RKO (cell line): ENCODE results near the gene MTG1.
A peak's percentile ranks its signal among the peaks of the same experiment; 100 is the strongest.

Source experiments
- DNase-seq: peaks from one replicate; pipeline ENCODE4 v3.0.0-alpha.2; 2016; ENCODE audit warnings: low spot score

The MTG1 gene

GRCh38 chr10:133394064-133394663, at the start of gene MTG1:
Gene MTG1, plus strand, starts transcription at chr10:133394157. Its CDS starts 64 bp downstream, at chr10:133394221.
- peak; percentile 93 for DNase-seq

- no peak for DNase-seq
These were observed 49.7 kb upstream of the MTG1 start for GRCh38 chr10:133344236-133344635.

GRCh38 chr10:133346413-133346812, 47.5 kb upstream of the MTG1 start:
- DNase-seq: no peak

GRCh38 chr10:133347710-133348517, 46.0 kb upstream of the MTG1 start:
- no peak for DNase-seq

- no peak for DNase-seq
These were observed 44.8 kb upstream of the MTG1 start for GRCh38 chr10:133349160-133349568.

- DNase-seq: no peak
These were observed 44.4 kb upstream of the MTG1 start for GRCh38 chr10:133349577-133350011.

GRCh38 chr10:133350283-133350949, 43.5 kb upstream of the MTG1 start:
- DNase-seq: no peak

GRCh38 chr10:133350950-133351329, 43.0 kb upstream of the MTG1 start:
- no peak for DNase-seq

- no peak for DNase-seq
These were observed 42.3 kb upstream of the MTG1 start for GRCh38 chr10:133351408-133352318.

- DNase-seq: no peak
These were observed 40.6 kb upstream of the MTG1 start for GRCh38 chr10:133353202-133353959.

- DNase-seq: no peak
These were observed 39.9 kb upstream of the MTG1 start for GRCh38 chr10:133353988-133354605.

- no peak for DNase-seq
These were observed 39.2 kb upstream of the MTG1 start for GRCh38 chr10:133354672-133355240.

- no peak for DNase-seq
These were observed 38.7 kb upstream of the MTG1 start for GRCh38 chr10:133355266-133355665.

- no peak for DNase-seq
These were observed 38.0 kb upstream of the MTG1 start for GRCh38 chr10:133355991-133356390.

- no peak for DNase-seq
These were observed 37.2 kb upstream of the MTG1 start for GRCh38 chr10:133356549-133357284.

- DNase-seq: no peak
These were observed 36.4 kb upstream of the MTG1 start, which contains the start of gene FUOM for GRCh38 chr10:133357285-133358161. Gene FUOM, minus strand, starts transcription at chr10:133358019. Its CDS starts 12 bp downstream, at chr10:133358007.

- no peak for DNase-seq
These were observed 35.6 kb upstream of the MTG1 start for GRCh38 chr10:133358162-133358924.

- DNase-seq: no peak
These were observed 35.0 kb upstream of the MTG1 start for GRCh38 chr10:133358925-133359310.
